ENCODE measurements around the gene CLCN7.

CLCN7 gene

DNA sequence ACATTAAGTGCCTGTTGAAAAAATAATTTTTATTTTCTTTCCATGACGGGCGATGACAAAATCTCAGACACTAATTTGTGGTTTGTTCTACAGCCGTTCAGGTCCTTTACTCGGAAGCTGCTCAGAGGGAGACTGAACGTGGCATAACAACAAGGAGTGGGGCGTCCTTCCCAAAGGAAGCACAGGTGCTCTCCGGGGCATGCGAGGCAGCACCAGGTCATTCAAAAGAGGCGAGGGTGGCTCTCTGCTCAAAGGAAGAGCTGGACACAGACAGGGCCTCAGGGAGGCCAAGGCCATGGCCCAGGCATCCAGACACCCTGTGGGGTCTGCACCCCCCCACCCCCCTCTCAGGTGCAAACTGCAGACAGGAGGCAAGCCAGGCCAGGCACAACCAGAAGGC lies 76.5 kb downstream of the CLCN7 start:
- DNase-seq: no peak

DNA sequence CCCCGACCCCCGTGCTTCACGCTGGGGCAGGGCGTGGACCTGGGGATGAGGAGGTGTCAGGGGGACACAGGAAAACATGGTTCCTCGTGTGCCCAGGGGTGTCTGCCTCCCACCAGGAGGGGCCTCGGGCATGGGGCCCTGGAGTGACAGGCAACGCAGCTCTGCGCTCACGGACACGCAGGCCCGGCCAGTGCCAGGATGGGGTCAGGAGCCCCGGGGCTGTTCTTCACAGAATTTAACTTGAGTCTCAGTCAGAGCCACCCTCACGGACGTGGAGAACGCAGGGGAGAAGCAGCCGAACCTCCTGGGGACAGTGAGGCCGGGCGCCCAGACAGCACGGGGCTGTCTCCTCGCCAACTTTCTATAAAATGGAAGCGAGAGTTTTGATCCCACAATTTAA lies 77.0 kb downstream of the CLCN7 start:
- DNase-seq: no peak

DNA sequence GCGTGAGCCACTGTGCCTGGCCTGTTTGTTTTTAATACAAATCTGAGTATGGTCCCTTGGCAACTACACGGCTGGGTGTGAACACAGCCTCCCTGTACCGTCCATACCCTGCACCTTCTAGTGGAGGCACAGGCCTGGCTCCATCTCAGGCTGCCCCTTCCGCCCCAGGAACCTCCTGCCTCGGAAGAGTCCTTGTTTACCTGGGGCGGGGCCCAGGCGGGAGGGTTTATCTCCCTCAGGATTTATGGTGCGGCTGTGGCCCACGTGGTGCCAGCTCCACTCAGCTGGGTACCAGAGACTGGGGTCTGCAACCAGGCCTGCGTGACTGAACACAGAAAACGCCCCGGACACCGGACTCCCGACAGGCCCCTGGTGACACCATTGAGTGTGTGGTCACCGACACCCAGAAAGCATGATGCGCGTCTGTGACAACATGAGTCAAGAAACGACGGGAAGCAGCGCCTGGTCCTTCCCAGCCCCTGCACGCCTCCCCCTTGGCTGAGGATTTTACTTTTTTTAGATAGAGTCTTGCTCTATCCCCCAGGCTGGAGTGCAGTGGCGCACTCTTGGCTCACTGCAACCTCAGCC lies 79.3 kb downstream of the CLCN7 start:
- no peak for DNase-seq

Data from fibroblast of upper back skin (primary cell).